ENCODE measurements around the gene UNC5A.

The UNC5A gene

DNA sequence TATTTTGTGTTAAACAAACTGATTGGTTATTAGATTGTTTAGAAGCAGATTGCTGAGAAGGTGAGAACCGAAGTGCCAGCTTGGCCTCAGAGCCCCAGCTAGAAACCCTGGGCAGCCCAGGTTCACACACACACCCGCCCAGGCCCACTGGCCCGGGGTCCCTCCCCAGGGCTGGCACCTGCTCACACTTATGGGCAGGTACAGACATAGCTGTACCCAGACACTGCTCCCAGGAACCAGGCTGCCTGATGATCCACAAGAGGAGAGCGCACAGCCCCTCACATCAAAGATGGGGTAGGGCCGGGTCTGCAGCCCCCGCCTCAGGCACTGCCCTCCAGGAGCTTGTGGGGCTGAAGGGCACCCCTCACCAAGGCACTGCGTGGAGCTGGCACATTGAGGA, 55.6 kb downstream of the UNC5A start:
- H3K4me2 ChIP-seq: no peak overlapping the region
- TF ChIP-seq, protein P1, sequence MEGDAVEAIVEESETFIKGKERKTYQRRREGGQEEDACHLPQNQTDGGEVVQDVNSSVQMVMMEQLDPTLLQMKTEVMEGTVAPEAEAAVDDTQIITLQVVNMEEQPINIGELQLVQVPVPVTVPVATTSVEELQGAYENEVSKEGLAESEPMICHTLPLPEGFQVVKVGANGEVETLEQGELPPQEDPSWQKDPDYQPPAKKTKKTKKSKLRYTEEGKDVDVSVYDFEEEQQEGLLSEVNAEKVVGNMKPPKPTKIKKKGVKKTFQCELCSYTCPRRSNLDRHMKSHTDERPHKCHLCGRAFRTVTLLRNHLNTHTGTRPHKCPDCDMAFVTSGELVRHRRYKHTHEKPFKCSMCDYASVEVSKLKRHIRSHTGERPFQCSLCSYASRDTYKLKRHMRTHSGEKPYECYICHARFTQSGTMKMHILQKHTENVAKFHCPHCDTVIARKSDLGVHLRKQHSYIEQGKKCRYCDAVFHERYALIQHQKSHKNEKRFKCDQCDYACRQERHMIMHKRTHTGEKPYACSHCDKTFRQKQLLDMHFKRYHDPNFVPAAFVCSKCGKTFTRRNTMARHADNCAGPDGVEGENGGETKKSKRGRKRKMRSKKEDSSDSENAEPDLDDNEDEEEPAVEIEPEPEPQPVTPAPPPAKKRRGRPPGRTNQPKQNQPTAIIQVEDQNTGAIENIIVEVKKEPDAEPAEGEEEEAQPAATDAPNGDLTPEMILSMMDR (conservative IDR thresholded peaks at IDR 0.05; ENCODE audit: low read depth, low read length): no peak
- H4K20me1 ChIP-seq (ENCODE audit: insufficient read depth): no peaks in the 10 kb centered on the region
- H3K27me3 ChIP-seq (ENCODE audit: insufficient read depth, low read depth): peaks cover 47% of the 10 kb centered on the region
- H3K4me3 ChIP-seq (IDR thresholded peaks at IDR 0.05; ENCODE audit: insufficient read depth, low read depth, low read length): no peak overlapping the region
- no peaks in the 10 kb centered on the region for H3K36me3 ChIP-seq (ENCODE audit: insufficient read depth)
- H3K79me2 ChIP-seq (ENCODE audit: insufficient read depth, low read depth): no peaks in the 10 kb centered on the region
- H3K4me1 ChIP-seq (ENCODE audit: low read depth, poor library complexity, severe bottlenecking): peaks cover 15% of the 10 kb centered on the region
- H3K9ac ChIP-seq: no peak overlapping the region
- H2AFZ ChIP-seq (ENCODE audit: low read depth): no peak overlapping the region
- H3K27ac ChIP-seq: no peak overlapping the region

DNA sequence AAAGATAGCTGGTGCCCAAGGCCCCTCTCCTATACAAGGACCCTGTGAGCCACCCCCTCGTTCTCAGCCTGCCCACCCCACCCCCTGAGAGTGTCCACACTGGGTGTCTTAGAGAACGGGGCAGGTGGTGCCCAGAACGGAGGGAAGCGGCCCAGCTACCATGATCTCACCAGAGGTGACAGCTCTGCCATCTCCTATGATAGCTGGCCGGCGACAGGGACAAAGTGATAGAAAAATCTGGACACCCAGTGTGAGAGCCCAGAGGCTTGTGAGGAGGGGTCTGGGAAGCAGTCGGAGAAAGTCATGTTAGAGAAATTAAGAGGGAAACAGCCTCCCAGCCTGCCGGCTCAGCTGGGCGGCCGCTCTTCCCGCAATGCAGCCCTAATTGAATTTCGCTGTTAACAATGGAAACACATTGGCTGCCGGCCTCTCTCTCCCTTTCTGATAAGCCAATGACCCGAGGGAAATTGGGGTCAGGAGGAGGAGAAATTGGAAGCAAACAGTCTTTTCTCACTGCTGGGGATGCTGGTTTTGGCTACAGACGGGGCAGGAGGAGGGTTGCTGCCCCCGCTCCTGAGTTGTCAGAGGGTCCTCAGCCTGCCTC, 56.5 kb downstream of the UNC5A start:
- peaks cover 47% of the 10 kb centered on the region for H3K27me3 ChIP-seq (ENCODE audit: insufficient read depth, low read depth)
- no peak overlapping the region for H2AFZ ChIP-seq (ENCODE audit: low read depth)
- no peaks in the 10 kb centered on the region for H4K20me1 ChIP-seq (ENCODE audit: insufficient read depth)

DNA sequence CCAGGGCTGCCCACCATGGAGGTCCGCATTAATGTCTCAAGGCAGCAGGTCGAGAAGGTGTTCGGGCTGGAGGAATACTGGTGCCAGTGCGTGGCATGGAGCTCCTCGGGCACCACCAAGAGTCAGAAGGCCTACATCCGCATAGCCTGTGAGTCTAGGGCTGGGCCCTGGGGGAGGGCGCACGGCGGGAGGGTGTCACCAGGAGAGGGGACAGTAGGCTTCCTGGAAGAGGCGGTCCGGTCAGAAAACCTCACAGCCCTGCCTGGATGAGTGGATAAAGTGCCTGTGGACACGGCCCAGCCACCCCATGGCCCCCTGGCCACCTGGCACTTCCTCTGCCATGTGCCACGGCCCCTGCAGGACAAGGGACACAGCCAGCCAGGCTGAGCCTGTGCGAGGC, 57.8 kb downstream of the UNC5A start:
- Histone ChIP-seq H3K79me2 (ENCODE audit: insufficient read depth, low read depth) (no peaks in the 10 kb centered on the region), H3K36me3 (ENCODE audit: insufficient read depth) (no peaks in the 10 kb centered on the region), H2AFZ (ENCODE audit: low read depth) (no peak overlapping the region), H3K4me2 (no peak overlapping the region), H3K4me1 (ENCODE audit: low read depth, poor library complexity, severe bottlenecking) (no peaks in the 10 kb centered on the region), H3K9ac (no peak overlapping the region), H3K4me3 (IDR thresholded peaks at IDR 0.05; ENCODE audit: insufficient read depth, low read depth, low read length) (no peak overlapping the region), H3K27me3 (ENCODE audit: insufficient read depth, low read depth) (peaks cover 38% of the 10 kb centered on the region), H4K20me1 (ENCODE audit: insufficient read depth) (no peaks in the 10 kb centered on the region), H3K27ac (no peak overlapping the region)
- TF ChIP-seq, protein P1 (conservative IDR thresholded peaks at IDR 0.05; ENCODE audit: low read depth, low read length): no peak

More for the DNA sequence above, 56.5 kb downstream of the UNC5A start:
- Histone ChIP-seq H3K79me2 (ENCODE audit: insufficient read depth, low read depth) (no peaks in the 10 kb centered on the region), H3K36me3 (ENCODE audit: insufficient read depth) (no peaks in the 10 kb centered on the region), H3K27ac (no peak overlapping the region), H3K4me3 (IDR thresholded peaks at IDR 0.05; ENCODE audit: insufficient read depth, low read depth, low read length) (no peak overlapping the region), H3K4me2 (no peak overlapping the region), H3K4me1 (ENCODE audit: low read depth, poor library complexity, severe bottlenecking) (peaks cover 13% of the 10 kb centered on the region), H3K9ac (no peak overlapping the region)
- TF ChIP-seq, protein P1 (conservative IDR thresholded peaks at IDR 0.05; ENCODE audit: low read depth, low read length): no peak

DNA sequence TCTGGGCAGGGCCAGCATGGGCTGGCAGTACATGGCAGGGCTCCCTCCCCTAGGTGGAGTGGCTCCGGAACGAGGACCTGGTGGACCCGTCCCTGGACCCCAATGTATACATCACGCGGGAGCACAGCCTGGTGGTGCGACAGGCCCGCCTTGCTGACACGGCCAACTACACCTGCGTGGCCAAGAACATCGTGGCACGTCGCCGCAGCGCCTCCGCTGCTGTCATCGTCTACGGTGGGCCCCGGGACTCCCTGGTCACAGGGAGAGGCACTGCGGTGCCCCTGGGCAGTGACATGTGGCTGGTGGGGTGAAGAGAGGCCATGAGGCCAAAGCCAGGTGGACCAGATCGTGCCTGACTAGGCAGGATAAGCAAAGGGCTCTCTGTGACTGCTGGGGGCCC, 58.4 kb downstream of the UNC5A start:
- no peak overlapping the region for H3K4me3 ChIP-seq (IDR thresholded peaks at IDR 0.05; ENCODE audit: insufficient read depth, low read depth, low read length)
- no peak overlapping the region for H2AFZ ChIP-seq (ENCODE audit: low read depth)
- no peak overlapping the region for H3K27ac ChIP-seq
- no peak overlapping the region for H3K4me2 ChIP-seq
- H3K4me1 ChIP-seq (ENCODE audit: low read depth, poor library complexity, severe bottlenecking): no peaks in the 10 kb centered on the region
- peaks cover 34% of the 10 kb centered on the region for H3K27me3 ChIP-seq (ENCODE audit: insufficient read depth, low read depth)
- H3K36me3 ChIP-seq (ENCODE audit: insufficient read depth): no peaks in the 10 kb centered on the region
- no peaks in the 10 kb centered on the region for H4K20me1 ChIP-seq (ENCODE audit: insufficient read depth)
- no peaks in the 10 kb centered on the region for H3K79me2 ChIP-seq (ENCODE audit: insufficient read depth, low read depth)
- TF ChIP-seq, protein P1 (conservative IDR thresholded peaks at IDR 0.05; ENCODE audit: low read depth, low read length): no peak
- no peak overlapping the region for H3K9ac ChIP-seq

Measured in KMS-11 (cell line).